ENCODE data around the gene CLCA4.
"Not testable (repeated sequence)": the region's sequence is repeated elsewhere in the genome, so short reads cannot be mapped to it uniquely, and the experiment has no call there.

CLCA4 gene

DNA sequence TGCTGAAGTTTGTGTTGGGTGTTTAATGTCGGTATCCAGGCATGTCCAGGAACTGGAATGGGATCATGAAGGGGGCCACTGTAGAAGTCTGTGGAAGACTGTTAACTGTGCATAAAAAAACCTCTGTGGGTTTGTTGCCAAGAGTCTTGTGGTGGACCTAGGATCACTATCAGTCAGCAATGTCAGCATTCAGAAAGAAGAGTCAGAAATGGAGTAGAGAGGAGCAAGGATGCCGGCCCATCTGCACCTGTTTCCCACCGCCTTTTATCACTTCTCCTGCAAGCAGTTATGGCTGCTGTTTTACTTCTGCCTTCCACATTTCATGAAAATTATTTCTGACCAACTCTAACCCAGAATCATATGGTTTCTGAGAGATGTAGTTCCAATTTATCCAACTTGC lies 36.7 kb downstream of the CLCA4 start:
- no peaks in the 10 kb centered on the region for H4K20me1 ChIP-seq (ENCODE audit: insufficient read depth, low read length)
- no peaks in the 10 kb centered on the region for H3K27me3 ChIP-seq (ENCODE audit: low read depth, low read length)
- H2AFZ ChIP-seq (ENCODE audit: low read depth, low read length), result no peak overlapping the region
- H3K79me2 ChIP-seq (ENCODE audit: low read length), result no peaks in the 10 kb centered on the region
- H3K4me2 ChIP-seq (ENCODE audit: low read length), result peak overlapping the region; percentile 13; the same call in 1 of the 2 replicates
- no peaks in the 10 kb centered on the region for H3K9me3 ChIP-seq (ENCODE audit: insufficient read depth, low read length)
- no peak for TF ChIP-seq EZH2phosphoT487 (IDR thresholded peaks at IDR 0.05; ENCODE audit: low read depth)
- TF ChIP-seq, protein P1, sequence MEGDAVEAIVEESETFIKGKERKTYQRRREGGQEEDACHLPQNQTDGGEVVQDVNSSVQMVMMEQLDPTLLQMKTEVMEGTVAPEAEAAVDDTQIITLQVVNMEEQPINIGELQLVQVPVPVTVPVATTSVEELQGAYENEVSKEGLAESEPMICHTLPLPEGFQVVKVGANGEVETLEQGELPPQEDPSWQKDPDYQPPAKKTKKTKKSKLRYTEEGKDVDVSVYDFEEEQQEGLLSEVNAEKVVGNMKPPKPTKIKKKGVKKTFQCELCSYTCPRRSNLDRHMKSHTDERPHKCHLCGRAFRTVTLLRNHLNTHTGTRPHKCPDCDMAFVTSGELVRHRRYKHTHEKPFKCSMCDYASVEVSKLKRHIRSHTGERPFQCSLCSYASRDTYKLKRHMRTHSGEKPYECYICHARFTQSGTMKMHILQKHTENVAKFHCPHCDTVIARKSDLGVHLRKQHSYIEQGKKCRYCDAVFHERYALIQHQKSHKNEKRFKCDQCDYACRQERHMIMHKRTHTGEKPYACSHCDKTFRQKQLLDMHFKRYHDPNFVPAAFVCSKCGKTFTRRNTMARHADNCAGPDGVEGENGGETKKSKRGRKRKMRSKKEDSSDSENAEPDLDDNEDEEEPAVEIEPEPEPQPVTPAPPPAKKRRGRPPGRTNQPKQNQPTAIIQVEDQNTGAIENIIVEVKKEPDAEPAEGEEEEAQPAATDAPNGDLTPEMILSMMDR (IDR thresholded peaks at IDR 0.05; ENCODE audit: low read depth, low read length), result no peak
- H3K27ac ChIP-seq (ENCODE audit: low read length), result no peak overlapping the region
- H3K36me3 ChIP-seq (replicated peaks; ENCODE audit: low read depth, low read length), result no peaks in the 10 kb centered on the region
- peaks cover 10% of the 10 kb centered on the region for H3K4me1 ChIP-seq (ENCODE audit: low read length)
- no peak overlapping the region for H3K9ac ChIP-seq (ENCODE audit: low read length)
- H3K4me3 ChIP-seq (ENCODE audit: low read length), result no peak overlapping the region

DNA sequence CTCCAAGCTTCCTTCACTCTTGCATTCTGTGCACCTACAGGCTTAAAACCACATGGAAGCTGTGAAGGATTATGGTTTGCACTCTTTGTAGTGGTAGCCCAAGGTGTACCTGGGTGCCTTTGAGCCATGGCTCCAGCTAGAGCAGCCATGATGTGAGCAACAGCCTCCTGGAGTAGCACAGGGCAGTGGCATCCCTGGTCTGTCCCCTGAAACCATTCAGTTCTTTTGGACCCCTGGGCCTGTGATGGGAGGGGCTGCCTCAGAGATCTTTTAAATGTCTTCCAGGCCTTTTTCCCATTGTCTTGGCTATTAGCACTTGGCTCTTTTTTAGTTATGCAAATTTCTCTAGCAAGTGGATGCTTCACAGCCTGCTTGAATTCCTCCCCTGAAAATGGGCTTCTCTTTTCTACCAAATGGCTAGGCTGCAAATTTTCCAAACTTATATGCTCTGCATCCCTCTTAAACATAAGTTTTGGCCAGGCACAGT lies 47.4 kb downstream of the CLCA4 start:
- no peaks in the 10 kb centered on the region for H3K9me3 ChIP-seq (ENCODE audit: insufficient read depth, low read length)

DNA sequence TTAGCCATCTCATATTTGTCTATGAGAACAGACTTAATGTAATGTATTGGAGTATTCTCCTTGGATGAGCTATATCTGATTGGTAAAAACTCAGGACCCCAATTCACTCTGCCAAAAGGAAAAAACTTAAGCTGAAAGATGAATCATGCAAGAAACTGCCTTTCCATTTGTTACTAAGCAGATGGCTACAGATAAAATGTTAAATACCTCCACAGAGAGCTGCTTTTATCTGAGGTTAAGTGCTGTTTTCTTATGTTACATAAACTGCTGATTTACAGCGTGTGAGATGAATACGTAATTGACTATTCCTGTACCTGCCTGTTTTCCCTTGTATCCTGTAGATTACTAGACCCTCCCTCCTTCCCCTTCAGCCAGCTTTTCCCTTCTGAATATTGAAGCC lies 49.3 kb downstream of the CLCA4 start:
- no peak overlapping the region for H3K4me2 ChIP-seq (ENCODE audit: low read length)
- TF ChIP-seq EZH2phosphoT487 (IDR thresholded peaks at IDR 0.05; ENCODE audit: low read depth), result no peak
- TF ChIP-seq, protein P1 (IDR thresholded peaks at IDR 0.05; ENCODE audit: low read depth, low read length), result no peak
- H3K4me3 ChIP-seq (ENCODE audit: low read length), result no peak overlapping the region

More for the DNA sequence above, 47.4 kb downstream of the CLCA4 start:
- Histone ChIP-seq H3K27ac (ENCODE audit: low read length) (no peak overlapping the region), H3K9ac (ENCODE audit: low read length) (no peak overlapping the region), H2AFZ (ENCODE audit: low read depth, low read length) (no peak overlapping the region), H3K4me3 (ENCODE audit: low read length) (no peak overlapping the region), H3K36me3 (replicated peaks; ENCODE audit: low read depth, low read length) (no peaks in the 10 kb centered on the region), H3K4me1 (ENCODE audit: low read length) (peaks cover 16% of the 10 kb centered on the region), H3K4me2 (ENCODE audit: low read length) (no peak overlapping the region), H4K20me1 (ENCODE audit: insufficient read depth, low read length) (no peaks in the 10 kb centered on the region), H3K79me2 (ENCODE audit: low read length) (no peaks in the 10 kb centered on the region), H3K27me3 (ENCODE audit: low read depth, low read length) (no peaks in the 10 kb centered on the region)
- TF ChIP-seq, protein P1 (IDR thresholded peaks at IDR 0.05; ENCODE audit: low read depth, low read length), result no peak

DNA sequence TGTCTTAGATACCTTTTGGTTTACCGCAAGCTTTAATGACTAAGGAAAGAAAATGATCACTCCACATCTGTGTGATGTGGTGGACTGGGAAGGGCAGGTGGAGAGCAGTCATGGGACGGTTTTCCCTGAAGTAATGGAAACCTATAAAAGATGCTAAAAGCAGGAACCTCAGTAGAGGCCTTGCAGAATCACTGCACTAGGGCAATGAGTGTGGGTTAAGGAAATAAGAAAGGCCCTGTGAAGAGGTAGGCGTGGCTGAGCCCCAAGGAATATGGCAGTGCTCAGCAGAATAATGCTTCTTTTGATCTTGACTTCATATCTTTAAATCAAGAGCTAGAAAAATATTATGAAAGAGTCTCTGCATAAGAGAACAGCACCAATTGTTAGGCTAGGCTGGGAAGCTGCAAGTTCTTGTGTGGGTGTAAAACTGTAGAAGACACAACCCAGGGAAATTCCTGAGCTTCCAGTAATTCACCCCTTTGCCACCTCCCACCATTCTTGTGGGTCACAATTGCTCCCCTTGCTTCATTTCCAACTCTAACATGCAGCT lies 49.9 kb downstream of the CLCA4 start:
- no peak for TF ChIP-seq EZH2phosphoT487 (IDR thresholded peaks at IDR 0.05; ENCODE audit: low read depth)
- TF ChIP-seq, protein P1 (IDR thresholded peaks at IDR 0.05; ENCODE audit: low read depth, low read length), result no peak
- no peak overlapping the region for H3K27ac ChIP-seq (ENCODE audit: low read length)

More for the DNA sequence above, 49.3 kb downstream of the CLCA4 start:
- Histone ChIP-seq H2AFZ (ENCODE audit: low read depth, low read length) (no peak overlapping the region), H3K27ac (ENCODE audit: low read length) (no peak overlapping the region), H3K27me3 (ENCODE audit: low read depth, low read length) (no peaks in the 10 kb centered on the region), H4K20me1 (ENCODE audit: insufficient read depth, low read length) (no peaks in the 10 kb centered on the region), H3K9ac (ENCODE audit: low read length) (no peak overlapping the region), H3K9me3 (ENCODE audit: insufficient read depth, low read length) (no peaks in the 10 kb centered on the region), H3K4me1 (ENCODE audit: low read length) (peaks cover 7% of the 10 kb centered on the region), H3K79me2 (ENCODE audit: low read length) (no peaks in the 10 kb centered on the region), H3K36me3 (replicated peaks; ENCODE audit: low read depth, low read length) (no peaks in the 10 kb centered on the region)

DNA sequence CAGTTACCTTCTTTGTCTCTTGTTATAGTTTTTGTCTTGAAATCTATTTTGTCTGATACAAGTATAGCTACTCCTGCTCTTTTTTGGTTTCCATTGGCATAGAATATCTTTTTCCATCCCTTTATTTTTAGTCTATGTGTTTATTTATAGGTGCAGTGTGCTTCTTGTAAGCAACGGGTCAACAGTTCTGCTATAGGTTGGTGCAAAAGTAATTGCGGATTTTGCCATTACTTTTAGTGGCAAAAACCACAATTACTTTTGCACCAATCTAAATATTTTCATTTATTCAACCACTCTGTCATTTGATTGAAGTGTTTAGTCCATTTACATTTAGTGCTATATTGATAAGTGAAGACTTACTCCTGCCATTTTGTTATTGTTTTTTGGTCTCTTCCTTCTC lies 59.2 kb downstream of the CLCA4 start:
- not testable (repeated sequence) for H3K79me2 ChIP-seq (ENCODE audit: low read length); H3K4me1 ChIP-seq (ENCODE audit: low read length); H2AFZ ChIP-seq (ENCODE audit: low read depth, low read length); H3K27me3 ChIP-seq (ENCODE audit: low read depth, low read length); H3K27ac ChIP-seq (ENCODE audit: low read length); H3K4me3 ChIP-seq (ENCODE audit: low read length); H3K9me3 ChIP-seq (ENCODE audit: insufficient read depth, low read length); H3K4me2 ChIP-seq (ENCODE audit: low read length); H4K20me1 ChIP-seq (ENCODE audit: insufficient read depth, low read length); H3K9ac ChIP-seq (ENCODE audit: low read length); H3K36me3 ChIP-seq (replicated peaks; ENCODE audit: low read depth, low read length)

More for the DNA sequence above, 49.9 kb downstream of the CLCA4 start:
- H3K9ac ChIP-seq (ENCODE audit: low read length), result no peak overlapping the region
- no peaks in the 10 kb centered on the region for H3K79me2 ChIP-seq (ENCODE audit: low read length)
- no peaks in the 10 kb centered on the region for H3K36me3 ChIP-seq (replicated peaks; ENCODE audit: low read depth, low read length)
- H3K4me2 ChIP-seq (ENCODE audit: low read length), result no peak overlapping the region
- no peaks in the 10 kb centered on the region for H4K20me1 ChIP-seq (ENCODE audit: insufficient read depth, low read length)
- H2AFZ ChIP-seq (ENCODE audit: low read depth, low read length), result no peak overlapping the region
- no peaks in the 10 kb centered on the region for H3K9me3 ChIP-seq (ENCODE audit: insufficient read depth, low read length)
- no peak overlapping the region for H3K4me3 ChIP-seq (ENCODE audit: low read length)
- H3K4me1 ChIP-seq (ENCODE audit: low read length), result peaks cover 7% of the 10 kb centered on the region
- no peaks in the 10 kb centered on the region for H3K27me3 ChIP-seq (ENCODE audit: low read depth, low read length)

Data from OCI-LY3 (cell line).